ENCODE results near the gene MTA3. TPM values are rescaled to one million over a fixed set of nuclear protein-coding genes. Genes with fewer than 3 reads are reported as not detected.

The MTA3 gene
- total and polyA plus RNA-seq, 2 donors (not counting 1 experiment from before 2014, with no cell fraction given) = 13.4 to 33.2 TPM

DNA sequence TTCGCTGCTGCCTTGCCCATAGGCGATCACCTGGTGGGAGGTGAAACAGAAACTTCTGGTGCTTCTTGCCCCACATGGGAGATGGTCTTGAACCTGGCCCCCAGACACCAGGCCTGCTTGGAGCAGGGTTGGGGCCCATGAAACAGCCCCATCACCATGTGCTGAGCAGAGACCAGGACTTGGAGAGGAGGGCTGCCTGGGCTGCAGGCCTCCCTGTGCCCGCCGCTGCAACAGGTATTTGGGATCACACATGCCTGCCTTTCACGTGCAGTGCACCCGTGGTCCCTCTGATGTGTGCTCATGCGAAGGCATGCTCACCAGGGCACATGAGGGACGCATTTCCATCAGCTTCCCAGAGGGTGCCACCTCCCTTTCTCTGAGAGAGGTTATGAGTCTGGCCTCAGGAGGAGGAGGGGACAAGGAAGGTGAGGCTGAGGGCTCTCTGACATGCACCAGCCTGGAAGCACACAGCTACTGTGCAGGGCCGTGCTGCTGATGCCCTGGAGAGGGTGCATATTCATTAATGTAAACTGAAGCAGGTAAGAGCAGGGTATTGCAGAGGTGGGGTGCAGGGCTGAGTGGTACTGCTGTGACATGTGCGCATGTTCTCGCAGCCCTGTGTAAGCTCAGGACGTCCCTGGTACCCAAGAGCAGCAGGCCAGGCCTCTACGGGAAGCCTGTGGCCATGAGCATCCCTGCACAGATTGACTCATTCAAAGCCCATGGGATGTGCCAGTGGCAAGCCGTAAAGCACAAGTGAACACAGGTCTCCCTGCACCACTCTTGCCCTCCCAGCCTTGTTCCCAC lies 199.7 kb downstream of the MTA3 start:
- Histone ChIP-seq H3K4me2 (replicated peaks; ENCODE audit: low read depth, low read length, poor library complexity, severe bottlenecking) (no peak overlapping the region), H2AFZ (ENCODE audit: insufficient read depth, low read depth, low read length, poor library complexity, severe bottlenecking) (no peak overlapping the region), H3K9me3 (ENCODE audit: control extremely low read depth in 1 of 3, control insufficient read depth in 2 of 3, insufficient read depth in 1 of 3, low read length in 2 of 3) (no peaks in the 10 kb centered on the region), H3K27me3 (replicated peaks in 1 of 4; ENCODE audit: control extremely low read depth in 1 of 4, control insufficient read depth in 3 of 4, insufficient read depth in 4 of 4, low read length in 3 of 4) (no peaks in the 10 kb centered on the region), H3K4me1 (ENCODE audit: control insufficient read depth in 2 of 2, insufficient read depth in 2 of 2, low read length in 2 of 2) (no peaks in the 10 kb centered on the region), H3K36me3 (replicated peaks in 1 of 2; ENCODE audit: control extremely low read depth in 1 of 2, control insufficient read depth in 1 of 2, extremely low read depth in 1 of 2, insufficient read depth in 2 of 2, low read length in 1 of 2) (no peaks in the 10 kb centered on the region), H3K79me2 (ENCODE audit: control insufficient read depth, insufficient read depth, low read length) (no peaks in the 10 kb centered on the region), H3K27ac (ENCODE audit: low read length in 2 of 2) (no peak overlapping the region), H3K4me3 (ENCODE audit: control extremely low read depth in 1 of 5, extremely low read depth in 1 of 5, insufficient read depth in 1 of 5, low read depth in 2 of 5, low read length in 4 of 5) (no peak overlapping the region), H3K9ac (ENCODE audit: low read length) (no peak overlapping the region), H4K20me1 (ENCODE audit: control insufficient read depth, insufficient read depth, low read length, poor library complexity, severe bottlenecking) (no peaks in the 10 kb centered on the region)
- H3K27ac Mint-ChIP-seq = no peak overlapping the region
- no peak for DNase-seq
- H3K4me1 Mint-ChIP-seq = peaks cover 1% of the 10 kb centered on the region
- H3K9me3 Mint-ChIP-seq (ENCODE audit: insufficient read depth) = no peaks in the 10 kb centered on the region
- no peak for ATAC-seq (ENCODE audit: low read depth)
- POLR2A ChIA-PET = no interaction called here
- H3K4me3 Mint-ChIP-seq = no peak overlapping the region
- CTCF ChIA-PET = interaction anchor here (1.0 kb wide), 1 partner anchor 14 kb away, joined by 3 read pairs; no protein-coding TSS in a partner anchor
- H3K27me3 Mint-ChIP-seq = no peaks in the 10 kb centered on the region
- 91% methylated on average over 14 of the region's 14 CpGs for WGBS (ENCODE audit: insufficient coverage)
- TF ChIP-seq, protein P1, sequence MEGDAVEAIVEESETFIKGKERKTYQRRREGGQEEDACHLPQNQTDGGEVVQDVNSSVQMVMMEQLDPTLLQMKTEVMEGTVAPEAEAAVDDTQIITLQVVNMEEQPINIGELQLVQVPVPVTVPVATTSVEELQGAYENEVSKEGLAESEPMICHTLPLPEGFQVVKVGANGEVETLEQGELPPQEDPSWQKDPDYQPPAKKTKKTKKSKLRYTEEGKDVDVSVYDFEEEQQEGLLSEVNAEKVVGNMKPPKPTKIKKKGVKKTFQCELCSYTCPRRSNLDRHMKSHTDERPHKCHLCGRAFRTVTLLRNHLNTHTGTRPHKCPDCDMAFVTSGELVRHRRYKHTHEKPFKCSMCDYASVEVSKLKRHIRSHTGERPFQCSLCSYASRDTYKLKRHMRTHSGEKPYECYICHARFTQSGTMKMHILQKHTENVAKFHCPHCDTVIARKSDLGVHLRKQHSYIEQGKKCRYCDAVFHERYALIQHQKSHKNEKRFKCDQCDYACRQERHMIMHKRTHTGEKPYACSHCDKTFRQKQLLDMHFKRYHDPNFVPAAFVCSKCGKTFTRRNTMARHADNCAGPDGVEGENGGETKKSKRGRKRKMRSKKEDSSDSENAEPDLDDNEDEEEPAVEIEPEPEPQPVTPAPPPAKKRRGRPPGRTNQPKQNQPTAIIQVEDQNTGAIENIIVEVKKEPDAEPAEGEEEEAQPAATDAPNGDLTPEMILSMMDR (IDR thresholded peaks at IDR 0.05) = no peak
- TF ChIP-seq EZH2 (IDR thresholded peaks at IDR 0.05; ENCODE audit: borderline replicate concordance, insufficient read depth, low read depth, low read length, poor library complexity, severe bottlenecking) = no peak
- intact Hi-C loops (cut with micrococcal nuclease) = no loop called here

DNA sequence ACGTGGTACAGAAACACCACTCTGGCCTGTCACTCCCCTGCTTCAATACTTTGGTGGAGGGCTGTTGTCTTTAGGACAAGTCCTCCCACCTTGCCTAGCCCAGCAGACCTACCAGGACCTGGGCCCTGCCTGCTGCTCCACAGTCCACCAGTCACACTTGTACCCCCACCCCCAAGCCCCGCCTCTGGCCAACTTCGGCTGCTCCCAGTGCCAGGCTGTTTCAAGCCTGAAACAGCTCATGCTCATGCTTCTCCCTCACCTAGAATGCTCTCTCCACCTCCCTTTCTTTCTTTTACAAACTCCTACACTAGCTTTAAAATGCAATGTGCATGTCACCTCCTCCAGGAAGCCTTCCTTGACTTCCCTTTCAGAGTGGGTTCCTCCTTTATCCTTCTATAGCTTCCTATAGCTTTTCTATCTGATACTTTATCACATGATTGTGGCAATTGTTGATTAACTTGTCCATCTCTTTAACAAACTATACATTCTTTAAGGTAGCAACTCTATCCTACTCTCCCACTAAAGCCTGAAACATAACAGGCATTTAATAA lies 200.3 kb downstream of the MTA3 start:
- Histone ChIP-seq H3K4me3 (ENCODE audit: control extremely low read depth in 1 of 5, extremely low read depth in 1 of 5, insufficient read depth in 1 of 5, low read depth in 2 of 5, low read length in 4 of 5) (no peak overlapping the region), H4K20me1 (ENCODE audit: control insufficient read depth, insufficient read depth, low read length, poor library complexity, severe bottlenecking) (no peaks in the 10 kb centered on the region), H3K36me3 (replicated peaks in 1 of 2; ENCODE audit: control extremely low read depth in 1 of 2, control insufficient read depth in 1 of 2, extremely low read depth in 1 of 2, insufficient read depth in 2 of 2, low read length in 1 of 2) (no peaks in the 10 kb centered on the region), H3K79me2 (ENCODE audit: control insufficient read depth, insufficient read depth, low read length) (no peaks in the 10 kb centered on the region), H3K9ac (ENCODE audit: low read length) (no peak overlapping the region), H2AFZ (ENCODE audit: insufficient read depth, low read depth, low read length, poor library complexity, severe bottlenecking) (no peak overlapping the region), H3K9me3 (ENCODE audit: control extremely low read depth in 1 of 3, control insufficient read depth in 2 of 3, insufficient read depth in 1 of 3, low read length in 2 of 3) (no peaks in the 10 kb centered on the region), H3K4me1 (ENCODE audit: control insufficient read depth in 2 of 2, insufficient read depth in 2 of 2, low read length in 2 of 2) (no peaks in the 10 kb centered on the region), H3K27me3 (replicated peaks in 1 of 4; ENCODE audit: control extremely low read depth in 1 of 4, control insufficient read depth in 3 of 4, insufficient read depth in 4 of 4, low read length in 3 of 4) (no peaks in the 10 kb centered on the region), H3K27ac (ENCODE audit: low read length in 2 of 2) (no peak overlapping the region), H3K4me2 (replicated peaks; ENCODE audit: low read depth, low read length, poor library complexity, severe bottlenecking) (no peak overlapping the region)
- intact Hi-C loops (cut with micrococcal nuclease) = no loop called here
- Mint-ChIP-seq H3K4me1 (peaks cover 1% of the 10 kb centered on the region), H3K27ac (no peak overlapping the region), H3K9me3 (ENCODE audit: insufficient read depth) (no peaks in the 10 kb centered on the region), H3K4me3 (no peak overlapping the region), H3K27me3 (no peaks in the 10 kb centered on the region)
- ChIA-PET POLR2A (no interaction called here), CTCF (interaction anchor here (1.0 kb wide), 1 partner anchor 14 kb away, joined by 3 read pairs; no protein-coding TSS in a partner anchor)
- DNase-seq = no peak
- WGBS (ENCODE audit: insufficient coverage) = 96% methylated on average over 2 of the region's 3 CpGs
- TF ChIP-seq, protein P1 (IDR thresholded peaks at IDR 0.05) = no peak
- no peak for TF ChIP-seq EZH2 (IDR thresholded peaks at IDR 0.05; ENCODE audit: borderline replicate concordance, insufficient read depth, low read depth, low read length, poor library complexity, severe bottlenecking)
- no peak for ATAC-seq (ENCODE audit: low read depth)

All from B cell (primary cell).